Right lobe of liver (tissue), 4 donors: ENCODE results near the gene SET.

Source experiments
- CTCF ChIP-seq, 4 donors: fragments of 200-600 bp in 3 of 4; fragments of 450-650 bp in 1 of 4; IDR thresholded peaks; one replicate each; pipeline versions ENCODE4 v1.5.1 to v1.8.0; 2016 to 2022; ENCODE audit warnings: antibody characterized with exemption in 4 of 4, mild to moderate bottlenecking in 2 of 4
- POLR2A ChIP-seq: fragments of 450-650 bp; IDR thresholded peaks from one replicate; pipeline ENCODE4 v1.6.1; 2017; ENCODE audit warnings: antibody characterized with exemption, mild to moderate bottlenecking
- donor health status: DM: no; HTN: no; CAD: no.
- donor health status: DM: no; HTN: no; CAD: no.
- donor health status: DM: no; HTN: yes; CAD: no.

GRCh38 chr9:128685636-128686489 lies 3.2 kb upstream of the SET start:
- TF ChIP-seq POLR2A (no peak), CTCF (IDR thresholded peaks at IDR 0.05) (no peak)
